ENCODE results near the gene MDGA2. TPM values are rescaled to one million over a fixed set of nuclear protein-coding genes. Genes with fewer than 3 reads are reported as not detected.

Gene MDGA2
- total RNA-seq, 4 donors from 2014 or later, result 4.2 TPM; not detected in 3

GRCh38 chr14:47226877-47227520 lies 448.4 kb downstream of the MDGA2 start:
- Histone ChIP-seq H3K27me3 (no peaks in the 10 kb centered on the region), H3K4me1 (no peaks in the 10 kb centered on the region), H3K27ac (no peak overlapping the region), H3K36me3 (no peaks in the 10 kb centered on the region), H3K9me3 (no peaks in the 10 kb centered on the region), H3K4me3 (no peak overlapping the region)
- intact Hi-C loops (cut with DNase I; ENCODE audit: low total_unique reads), result no loop called here
- no peak for DNase-seq
- no peak for TF ChIP-seq CTCF (IDR thresholded peaks at IDR 0.05)
- no peak for TF ChIP-seq POLR2A (IDR thresholded peaks at IDR 0.05)

GRCh38 chr14:47223656-47224055 lies 451.7 kb downstream of the MDGA2 start:
- no peak for DNase-seq
- no peak for TF ChIP-seq POLR2A (IDR thresholded peaks at IDR 0.05)
- no peak for TF ChIP-seq CTCF (IDR thresholded peaks at IDR 0.05)
- no peak overlapping the region for H3K27ac ChIP-seq
- H3K4me1 ChIP-seq, result no peaks in the 10 kb centered on the region
- no peaks in the 10 kb centered on the region for H3K36me3 ChIP-seq
- H3K27me3 ChIP-seq, result no peaks in the 10 kb centered on the region
- intact Hi-C loops (cut with DNase I; ENCODE audit: low total_unique reads), result no loop called here
- no peaks in the 10 kb centered on the region for H3K9me3 ChIP-seq
- no peak overlapping the region for H3K4me3 ChIP-seq

GRCh38 chr14:47220096-47220495 lies 455.3 kb downstream of the MDGA2 start:
- intact Hi-C loops (cut with DNase I; ENCODE audit: low total_unique reads), result no loop called here
- H3K36me3 ChIP-seq, result no peaks in the 10 kb centered on the region
- DNase-seq, result no peak
- H3K27ac ChIP-seq, result no peak overlapping the region
- H3K4me3 ChIP-seq, result no peak overlapping the region
- no peaks in the 10 kb centered on the region for H3K9me3 ChIP-seq
- TF ChIP-seq CTCF (IDR thresholded peaks at IDR 0.05), result no peak
- TF ChIP-seq POLR2A (IDR thresholded peaks at IDR 0.05), result no peak
- H3K27me3 ChIP-seq, result no peaks in the 10 kb centered on the region
- no peaks in the 10 kb centered on the region for H3K4me1 ChIP-seq

GRCh38 chr14:47211263-47211662 lies 464.1 kb downstream of the MDGA2 start:
- intact Hi-C loops (cut with DNase I; ENCODE audit: low total_unique reads), result no loop called here
- no peak for TF ChIP-seq CTCF (IDR thresholded peaks at IDR 0.05)
- no peak for TF ChIP-seq POLR2A (IDR thresholded peaks at IDR 0.05)

GRCh38 chr14:47210099-47210498 lies 465.3 kb downstream of the MDGA2 start:
- Histone ChIP-seq H3K4me1 (no peaks in the 10 kb centered on the region), H3K27ac (no peak overlapping the region), H3K27me3 (peaks cover 0 to 5% of the 10 kb centered on the region in 2 donors), H3K4me3 (no peak overlapping the region), H3K9me3 (no peaks in the 10 kb centered on the region), H3K36me3 (no peaks in the 10 kb centered on the region)
- intact Hi-C loops (cut with DNase I; ENCODE audit: low total_unique reads), result no loop called here
- DNase-seq, result no peak
- no peak for TF ChIP-seq POLR2A (IDR thresholded peaks at IDR 0.05)
- TF ChIP-seq CTCF (IDR thresholded peaks at IDR 0.05), result no peak

More at GRCh38 chr14:47211263-47211662, 464.1 kb downstream of the MDGA2 start:
- H3K4me3 ChIP-seq, result no peak overlapping the region
- H3K27ac ChIP-seq, result no peak overlapping the region
- H3K27me3 ChIP-seq, result peaks cover 0 to 5% of the 10 kb centered on the region in 2 donors
- no peaks in the 10 kb centered on the region for H3K36me3 ChIP-seq
- no peaks in the 10 kb centered on the region for H3K9me3 ChIP-seq
- no peaks in the 10 kb centered on the region for H3K4me1 ChIP-seq
- no peak for DNase-seq

Measured in uterus (tissue), 4 donors.